SK-N-SH (cell line): Measurements from ENCODE around the gene CCL17. TPM values are rescaled to one million over a fixed set of nuclear protein-coding genes. Genes with fewer than 3 reads are reported as not detected.
"Not testable (repeated sequence)": the region's sequence is repeated elsewhere in the genome, so short reads cannot be mapped to it uniquely, and the experiment has no call there.

Experiments used
- CTCF ChIA-PET: fragments of 300-600, 350-600 bp; formaldehyde crosslinking; extraction: SDS; loops from one replicate; lab custom pipeline; 2021; lab: Yijun Ruan, JAX
- POLR2A ChIA-PET: fragments of 350-600 bp; sonication (Branson Sonifier 250); formaldehyde crosslinking; extraction: SDS; loops from one replicate; lab custom pipeline; 2020; ENCODE audit warnings: antibody characterized with exemption, inconsistent platforms; lab: Yijun Ruan, JAX
- DNase-seq: peaks from one replicate; pipeline ENCODE4 v3.0.0; 2012
- H2AFZ ChIP-seq: fragments of 200-600 bp; sonication (generic); 2 replicates; pipeline ENCODE4 v1.8.1; 2016; ENCODE audit warnings: antibody characterized with exemption, mild to moderate bottlenecking, low read depth
- H3F3A ChIP-seq: fragments of 200-600 bp; sonication (generic); replicated peaks from 2 replicates; pipeline ENCODE3; 2016; ENCODE audit warnings: antibody characterized with exemption, mild to moderate bottlenecking; ENCODE audit not compliant: insufficient read depth
- H3K27ac ChIP-seq, 2 experiments: fragments of 200-500 bp in 1 of 2; fragments of 200-600 bp in 1 of 2; sonication (Bioruptor generic) in 1 of 2; sonication (generic), shearing (Covaris generic) in 1 of 2; 2 replicates each; pipeline versions ENCODE4 v1.5.1 to v1.6.1; 2014 to 2016; ENCODE audit warnings: low read depth in 2 of 2, inconsistent platforms in 1 of 2, low read length in 1 of 2, mild to moderate bottlenecking in 1 of 2, mixed read lengths in 1 of 2
- H3K27me3 ChIP-seq: fragments of 200-600 bp; sonication (generic), shearing (Covaris generic); 2 replicates; pipeline ENCODE4 v1.6.1; 2016; ENCODE audit warnings: mixed run types; ENCODE audit not compliant: insufficient read depth
- H3K36me3 ChIP-seq, 2 experiments: fragments of 200-500 bp in 1 of 2; fragments of 200-600 bp in 1 of 2; sonication (Bioruptor generic) in 1 of 2; sonication (generic) in 1 of 2; replicated peaks in 1 of 2; 2 replicates each; pipeline versions ENCODE3 to v1.5.1; 2014 to 2016; ENCODE audit warnings: low read length in 1 of 2, mild to moderate bottlenecking in 1 of 2; ENCODE audit not compliant: insufficient read depth in 2 of 2, control insufficient read depth in 1 of 2
- H3K4me1 ChIP-seq, 2 experiments: fragments of 200-500 bp in 1 of 2; fragments of 200-600 bp in 1 of 2; sonication (Bioruptor generic) in 1 of 2; sonication (generic), shearing (Covaris generic) in 1 of 2; 2 replicates each; pipeline versions ENCODE4 v1.5.1 to v1.6.1; 2014 to 2016; ENCODE audit warnings: low read depth in 1 of 2, low read length in 1 of 2, mixed run types in 1 of 2; ENCODE audit not compliant: insufficient read depth in 2 of 2, control insufficient read depth in 1 of 2
- H3K4me2 ChIP-seq: fragments of 200-600 bp; sonication (generic), shearing (Covaris generic); 2 replicates; pipeline ENCODE4 v1.6.1; 2017; ENCODE audit warnings: mixed run types
- H3K4me3 ChIP-seq, 2 experiments: fragments of 200-500 bp in 1 of 2; fragments of 200-600 bp in 1 of 2; sonication (Bioruptor generic) in 1 of 2; sonication (generic), shearing (Covaris generic) in 1 of 2; 2 replicates each; pipeline versions ENCODE4 v1.5.1 to v1.8.1; 2014 to 2016; ENCODE audit warnings: low read depth in 2 of 2, inconsistent platforms in 1 of 2, low read length in 1 of 2, mild to moderate bottlenecking in 1 of 2, mixed read lengths in 1 of 2, moderate library complexity in 1 of 2
- H3K79me2 ChIP-seq: fragments of 200-600 bp; sonication (generic); 2 replicates; pipeline ENCODE4 v1.8.1; 2017; ENCODE audit warnings: mild to moderate bottlenecking; ENCODE audit not compliant: insufficient read depth
- H3K9ac ChIP-seq: fragments of 200-600 bp; sonication (generic); 2 replicates; pipeline ENCODE4 v1.6.1; 2017; ENCODE audit warnings: mixed run types
- H3K9me2 ChIP-seq: fragments of 200-600 bp; sonication (generic); 2 replicates; pipeline ENCODE4 v1.6.1; 2017; ENCODE audit warnings: mixed run types
- H3K9me3 ChIP-seq: fragments of 200-600 bp; sonication (generic); 2 replicates; pipeline ENCODE4 v1.6.1; 2017; ENCODE audit warnings: mixed run types, mild to moderate bottlenecking, moderate library complexity
- H4K20me1 ChIP-seq: fragments of 200-600 bp; sonication (generic); 2 replicates; pipeline ENCODE4 v1.6.1; 2017; ENCODE audit warnings: mild to moderate bottlenecking, mixed run types; ENCODE audit not compliant: insufficient read depth
- CHD2 ChIP-seq: fragments of 150-350 bp; IDR thresholded peaks from 2 replicates; pipeline ENCODE4 v1.6.1; 2018; ENCODE audit warnings: low read length; ENCODE audit not compliant: partially characterized antibody
- CTCF ChIP-seq: fragments of 200-600 bp; sonication (generic); IDR thresholded peaks from 2 replicates; pipeline ENCODE4 v1.6.1; 2017; ENCODE audit warnings: antibody characterized with exemption, mild to moderate bottlenecking, moderate library complexity
- EP300 ChIP-seq, 2 experiments: IDR thresholded peaks; 2 replicates each; pipeline versions ENCODE4 v1.4.0 to v1.6.1; 2012; ENCODE audit warnings: borderline replicate concordance in 1 of 2, low read depth in 1 of 2, low read length in 1 of 2
- EZH2phosphoT487 ChIP-seq: fragments of 200-600 bp; sonication (generic); IDR thresholded peaks from 2 replicates; pipeline ENCODE4 v1.6.1; 2017; ENCODE audit warnings: low read depth, mixed run types, mild to moderate bottlenecking, antibody characterized with exemption, moderate library complexity, borderline replicate concordance
- FOXJ3 ChIP-seq: sonication (generic); formaldehyde crosslinking; IDR thresholded peaks from 2 replicates; pipeline ENCODE4 v1.5.1; 2020; ENCODE audit warnings: mild to moderate bottlenecking, missing genetic modification reagents
- NRF1 ChIP-seq: IDR thresholded peaks from 2 replicates; pipeline ENCODE4 v1.6.1; 2012; ENCODE audit warnings: low read depth, mild to moderate bottlenecking, low read length
- PBX3 ChIP-seq: IDR thresholded peaks from 2 replicates; pipeline ENCODE4; 2012
- POLR2AphosphoS5 ChIP-seq: IDR thresholded peaks from 2 replicates; pipeline ENCODE4 v1.6.1; 2012; ENCODE audit warnings: low read depth, low read length
- RXRA ChIP-seq: IDR thresholded peaks from 2 replicates; pipeline ENCODE4 v1.4.0; 2012; ENCODE audit warnings: low read depth, mild to moderate bottlenecking, borderline replicate concordance
- SMC3 ChIP-seq: IDR thresholded peaks from 2 replicates; pipeline ENCODE4 v1.6.1; 2012; ENCODE audit warnings: low read depth, low read length, improper control_type of control experiment
- TAF1 ChIP-seq: IDR thresholded peaks from 2 replicates; pipeline ENCODE4 v1.6.1; 2012; ENCODE audit warnings: low read depth, mild to moderate bottlenecking, low read length, moderate library complexity, borderline replicate concordance
- TCF12 ChIP-seq: IDR thresholded peaks from 2 replicates; pipeline ENCODE4 v1.4.0; 2012
- USF1 ChIP-seq: IDR thresholded peaks from 2 replicates; pipeline ENCODE4 v1.4.0; 2012; ENCODE audit warnings: low read depth, borderline replicate concordance
- ZBTB33 ChIP-seq: IDR thresholded peaks from 2 replicates; pipeline ENCODE4 v1.4.0; 2012; ENCODE audit warnings: low read depth, borderline replicate concordance
- WGBS: methylation state at CpG from one replicate; pipeline ENCODE4 v1.1.6; 2017; ENCODE audit warnings: low lambda C conversion rate; 5-methylcytosine and 5-hydroxymethylcytosine counted together
- polyA plus RNA-seq, 3 experiments: library from polyadenylated mRNA; depleted of rRNA; stranded (reverse); fragments of >200 nt; gene quantifications; 2 replicates each; pipeline ENCODE4 v1.2.3, GENCODE V29; 2012
- TF ChIP-seq, protein P1 (sequence below): fragments of 150-350 bp; IDR thresholded peaks from 2 replicates; pipeline ENCODE4 v1.6.1; 2017; ENCODE audit warnings: antibody characterized with exemption, low read length, low read depth, borderline replicate concordance
- TF ChIP-seq, protein P2 (sequence below): IDR thresholded peaks from 2 replicates; pipeline ENCODE4 v1.6.1; 2012; ENCODE audit warnings: mild to moderate bottlenecking, low read depth, low read length, moderate library complexity
- TF ChIP-seq, protein P3 (sequence below): IDR thresholded peaks from 2 replicates; pipeline ENCODE4 v1.4.0; 2012; ENCODE audit warnings: low read depth

Gene CCL17
- polyA plus RNA-seq, 1 of the 3 experiments (the other 2 are of a cell fraction), result not detected

DNA sequence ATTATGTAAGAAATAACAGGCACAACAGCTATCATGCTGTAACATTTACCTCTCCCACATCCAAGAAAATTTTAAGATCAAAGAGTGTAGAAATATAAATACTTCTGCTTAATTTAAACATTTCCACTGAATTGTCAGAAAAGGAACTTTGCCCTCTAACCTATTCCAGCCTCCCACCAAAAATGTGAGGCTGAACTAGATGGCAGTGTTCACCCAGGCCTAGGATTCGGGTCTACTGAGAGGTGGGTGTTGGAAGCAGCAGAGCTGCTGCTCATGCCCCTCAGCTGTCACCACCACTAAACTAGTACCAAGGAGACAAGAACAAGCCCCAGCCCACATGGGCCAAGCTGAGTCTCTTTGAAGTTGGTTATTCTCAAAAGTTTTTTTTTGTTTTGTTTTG is 31.3 kb downstream of the CCL17 start:
- no peaks in the 10 kb centered on the region for H3K9me2 ChIP-seq
- DNase-seq, result no peak
- TF ChIP-seq POLR2AphosphoS5 (no peak), RXRA (no peak), CTCF (no peak), USF1 (no peak), SMC3 (no peak), CHD2 (no peak), FOXJ3 (CRISPR knock-in tag) (no peak), EZH2phosphoT487 (no peak), PBX3 (no peak), TCF12 (no peak), TAF1 (no peak), NRF1 (no peak), EP300 (IDR thresholded peaks at IDR 0.05; ENCODE audit: borderline replicate concordance in 1 of 2, low read depth in 1 of 2, low read length in 1 of 2) (no peak), ZBTB33 (no peak)
- TF ChIP-seq, protein P1, sequence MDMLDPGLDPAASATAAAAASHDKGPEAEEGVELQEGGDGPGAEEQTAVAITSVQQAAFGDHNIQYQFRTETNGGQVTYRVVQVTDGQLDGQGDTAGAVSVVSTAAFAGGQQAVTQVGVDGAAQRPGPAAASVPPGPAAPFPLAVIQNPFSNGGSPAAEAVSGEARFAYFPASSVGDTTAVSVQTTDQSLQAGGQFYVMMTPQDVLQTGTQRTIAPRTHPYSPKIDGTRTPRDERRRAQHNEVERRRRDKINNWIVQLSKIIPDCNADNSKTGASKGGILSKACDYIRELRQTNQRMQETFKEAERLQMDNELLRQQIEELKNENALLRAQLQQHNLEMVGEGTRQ, result no peak
- TF ChIP-seq, protein P2, sequence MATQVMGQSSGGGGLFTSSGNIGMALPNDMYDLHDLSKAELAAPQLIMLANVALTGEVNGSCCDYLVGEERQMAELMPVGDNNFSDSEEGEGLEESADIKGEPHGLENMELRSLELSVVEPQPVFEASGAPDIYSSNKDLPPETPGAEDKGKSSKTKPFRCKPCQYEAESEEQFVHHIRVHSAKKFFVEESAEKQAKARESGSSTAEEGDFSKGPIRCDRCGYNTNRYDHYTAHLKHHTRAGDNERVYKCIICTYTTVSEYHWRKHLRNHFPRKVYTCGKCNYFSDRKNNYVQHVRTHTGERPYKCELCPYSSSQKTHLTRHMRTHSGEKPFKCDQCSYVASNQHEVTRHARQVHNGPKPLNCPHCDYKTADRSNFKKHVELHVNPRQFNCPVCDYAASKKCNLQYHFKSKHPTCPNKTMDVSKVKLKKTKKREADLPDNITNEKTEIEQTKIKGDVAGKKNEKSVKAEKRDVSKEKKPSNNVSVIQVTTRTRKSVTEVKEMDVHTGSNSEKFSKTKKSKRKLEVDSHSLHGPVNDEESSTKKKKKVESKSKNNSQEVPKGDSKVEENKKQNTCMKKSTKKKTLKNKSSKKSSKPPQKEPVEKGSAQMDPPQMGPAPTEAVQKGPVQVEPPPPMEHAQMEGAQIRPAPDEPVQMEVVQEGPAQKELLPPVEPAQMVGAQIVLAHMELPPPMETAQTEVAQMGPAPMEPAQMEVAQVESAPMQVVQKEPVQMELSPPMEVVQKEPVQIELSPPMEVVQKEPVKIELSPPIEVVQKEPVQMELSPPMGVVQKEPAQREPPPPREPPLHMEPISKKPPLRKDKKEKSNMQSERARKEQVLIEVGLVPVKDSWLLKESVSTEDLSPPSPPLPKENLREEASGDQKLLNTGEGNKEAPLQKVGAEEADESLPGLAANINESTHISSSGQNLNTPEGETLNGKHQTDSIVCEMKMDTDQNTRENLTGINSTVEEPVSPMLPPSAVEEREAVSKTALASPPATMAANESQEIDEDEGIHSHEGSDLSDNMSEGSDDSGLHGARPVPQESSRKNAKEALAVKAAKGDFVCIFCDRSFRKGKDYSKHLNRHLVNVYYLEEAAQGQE, result no peak
- TF ChIP-seq, protein P3, sequence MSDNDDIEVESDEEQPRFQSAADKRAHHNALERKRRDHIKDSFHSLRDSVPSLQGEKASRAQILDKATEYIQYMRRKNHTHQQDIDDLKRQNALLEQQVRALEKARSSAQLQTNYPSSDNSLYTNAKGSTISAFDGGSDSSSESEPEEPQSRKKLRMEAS, result no peak
- WGBS, result 100% methylated on average over 1 of the region's 1 CpG
- no peaks in the 10 kb centered on the region for H3K9me3 ChIP-seq
- H3K79me2 ChIP-seq, result peaks cover 3% of the 10 kb centered on the region; the same call in 1 of the 2 replicates
- no peaks in the 10 kb centered on the region for H3F3A ChIP-seq
- H3K27ac ChIP-seq, result no peak overlapping the region
- H4K20me1 ChIP-seq, result no peaks in the 10 kb centered on the region
- no peak overlapping the region for H3K4me3 ChIP-seq
- ChIA-PET CTCF (interaction anchor here (0.9 to 2.9 kb wide), 4 partner anchors 10 to 135 kb away, joined by 3 to 10 read pairs (median 3); no protein-coding TSS in a partner anchor), POLR2A (no interaction called here)
- no peaks in the 10 kb centered on the region for H3K27me3 ChIP-seq
- H3K9ac ChIP-seq, result no peak overlapping the region
- H2AFZ ChIP-seq, result no peak overlapping the region
- no peak overlapping the region for H3K4me2 ChIP-seq
- H3K4me1 ChIP-seq, result no peaks in the 10 kb centered on the region
- H3K36me3 ChIP-seq, result peaks cover 69 to 73% of the 10 kb centered on the region in 2 experiments

DNA sequence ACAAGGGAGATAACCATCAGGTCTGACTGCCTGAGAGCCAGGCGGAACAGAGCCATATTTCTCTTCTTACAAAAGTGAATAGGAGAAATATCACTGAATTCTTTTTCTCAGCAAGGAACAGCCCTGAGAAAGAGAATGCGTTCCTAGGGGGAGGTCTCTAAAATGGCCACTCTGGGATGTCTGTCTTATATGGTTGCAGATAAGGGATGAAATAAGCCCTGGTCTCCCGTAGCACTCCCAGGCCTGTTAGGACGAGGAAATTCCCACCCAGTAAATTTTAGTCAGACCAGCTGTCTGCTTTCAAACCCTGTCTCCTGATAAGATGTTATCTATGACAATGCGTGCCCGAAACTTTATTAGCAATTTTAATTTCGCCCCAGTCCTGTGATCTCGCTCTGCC is 35.4 kb downstream of the CCL17 start:
- H3K9me2 ChIP-seq, H3K27ac ChIP-seq, H3K9ac ChIP-seq, H3K27me3 ChIP-seq, H3K9me3 ChIP-seq, H3K4me1 ChIP-seq, DNase-seq, H3K4me2 ChIP-seq, H3F3A ChIP-seq, POLR2A ChIA-PET, H4K20me1 ChIP-seq, H2AFZ ChIP-seq, H3K4me3 ChIP-seq: not testable (repeated sequence)
- 98% methylated on average over 8 of the region's 8 CpGs for WGBS
- peaks cover 36 to 46% of the 10 kb centered on the region in 2 experiments for H3K36me3 ChIP-seq
- peaks cover 44% of the 10 kb centered on the region for H3K79me2 ChIP-seq
- CTCF ChIA-PET, result interaction anchor here (0.7 to 2.7 kb wide), 7 partner anchors 18 to 347 kb away, joined by 3 to 9 read pairs (median 3); partner anchors contain the start of gene CPNE2
